ENCODE data around the gene PERM1.
"Not testable (repeated sequence)": the region's sequence is repeated elsewhere in the genome, so short reads cannot be mapped to it uniquely, and the experiment has no call there.

PERM1 gene, protein sequence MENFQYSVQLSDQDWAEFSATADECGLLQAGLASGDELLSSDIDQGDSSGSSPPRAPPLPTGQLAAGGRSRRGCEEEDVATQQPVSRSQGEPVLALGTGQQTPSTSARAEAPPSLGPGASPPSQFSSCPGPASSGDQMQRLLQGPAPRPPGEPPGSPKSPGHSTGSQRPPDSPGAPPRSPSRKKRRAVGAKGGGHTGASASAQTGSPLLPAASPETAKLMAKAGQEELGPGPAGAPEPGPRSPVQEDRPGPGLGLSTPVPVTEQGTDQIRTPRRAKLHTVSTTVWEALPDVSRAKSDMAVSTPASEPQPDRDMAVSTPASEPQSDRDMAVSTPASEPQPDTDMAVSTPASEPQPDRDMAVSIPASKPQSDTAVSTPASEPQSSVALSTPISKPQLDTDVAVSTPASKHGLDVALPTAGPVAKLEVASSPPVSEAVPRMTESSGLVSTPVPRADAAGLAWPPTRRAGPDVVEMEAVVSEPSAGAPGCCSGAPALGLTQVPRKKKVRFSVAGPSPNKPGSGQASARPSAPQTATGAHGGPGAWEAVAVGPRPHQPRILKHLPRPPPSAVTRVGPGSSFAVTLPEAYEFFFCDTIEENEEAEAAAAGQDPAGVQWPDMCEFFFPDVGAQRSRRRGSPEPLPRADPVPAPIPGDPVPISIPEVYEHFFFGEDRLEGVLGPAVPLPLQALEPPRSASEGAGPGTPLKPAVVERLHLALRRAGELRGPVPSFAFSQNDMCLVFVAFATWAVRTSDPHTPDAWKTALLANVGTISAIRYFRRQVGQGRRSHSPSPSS

DNA sequence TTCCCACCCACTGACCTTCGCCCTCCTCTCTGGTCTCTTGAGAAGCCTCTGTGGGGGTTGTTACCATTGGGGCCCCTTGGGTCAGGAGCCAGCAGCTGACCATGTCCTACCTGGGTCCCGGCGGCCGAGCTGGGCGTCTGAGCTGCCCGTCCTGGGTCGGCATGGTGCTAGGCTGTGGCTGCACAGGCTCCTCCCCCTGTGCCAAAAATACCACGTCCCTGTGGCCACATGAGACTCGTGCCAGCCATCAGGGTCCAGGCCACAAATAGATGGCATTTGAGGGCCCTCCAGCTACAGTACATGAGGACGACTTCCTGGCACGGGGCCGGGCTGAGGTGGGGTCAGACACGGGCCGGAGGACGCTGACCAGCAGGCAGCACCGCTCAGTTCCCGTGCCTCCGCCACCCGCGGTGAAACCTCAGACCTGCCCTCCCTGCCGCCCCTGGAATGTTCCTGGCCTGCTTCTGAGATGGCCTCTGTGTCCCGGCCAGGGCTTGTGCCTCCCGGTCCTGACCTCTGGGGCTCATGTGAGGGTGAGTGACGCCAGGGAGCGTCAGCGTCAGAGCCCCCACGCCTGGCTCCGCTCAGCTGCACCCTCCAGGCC lies at the start of gene PERM1:
Gene PERM1 (minus strand): TSS at position 139 of the 604 bp plus-strand sequence. CDS start 1,064 bp downstream, outside the sequence.
- TF ChIP-seq, protein P1, sequence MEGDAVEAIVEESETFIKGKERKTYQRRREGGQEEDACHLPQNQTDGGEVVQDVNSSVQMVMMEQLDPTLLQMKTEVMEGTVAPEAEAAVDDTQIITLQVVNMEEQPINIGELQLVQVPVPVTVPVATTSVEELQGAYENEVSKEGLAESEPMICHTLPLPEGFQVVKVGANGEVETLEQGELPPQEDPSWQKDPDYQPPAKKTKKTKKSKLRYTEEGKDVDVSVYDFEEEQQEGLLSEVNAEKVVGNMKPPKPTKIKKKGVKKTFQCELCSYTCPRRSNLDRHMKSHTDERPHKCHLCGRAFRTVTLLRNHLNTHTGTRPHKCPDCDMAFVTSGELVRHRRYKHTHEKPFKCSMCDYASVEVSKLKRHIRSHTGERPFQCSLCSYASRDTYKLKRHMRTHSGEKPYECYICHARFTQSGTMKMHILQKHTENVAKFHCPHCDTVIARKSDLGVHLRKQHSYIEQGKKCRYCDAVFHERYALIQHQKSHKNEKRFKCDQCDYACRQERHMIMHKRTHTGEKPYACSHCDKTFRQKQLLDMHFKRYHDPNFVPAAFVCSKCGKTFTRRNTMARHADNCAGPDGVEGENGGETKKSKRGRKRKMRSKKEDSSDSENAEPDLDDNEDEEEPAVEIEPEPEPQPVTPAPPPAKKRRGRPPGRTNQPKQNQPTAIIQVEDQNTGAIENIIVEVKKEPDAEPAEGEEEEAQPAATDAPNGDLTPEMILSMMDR (IDR thresholded peaks at IDR 0.05; ENCODE audit: low read depth, low read length) = no peak
- DNase-seq (ENCODE audit: low read depth in 2 of 2) = no peak
- no peak within 1 kb of the TSS for H3K4me3 ChIP-seq (replicated peaks in 1 of 2; ENCODE audit: low read depth in 2 of 2, low read length in 2 of 2)

DNA sequence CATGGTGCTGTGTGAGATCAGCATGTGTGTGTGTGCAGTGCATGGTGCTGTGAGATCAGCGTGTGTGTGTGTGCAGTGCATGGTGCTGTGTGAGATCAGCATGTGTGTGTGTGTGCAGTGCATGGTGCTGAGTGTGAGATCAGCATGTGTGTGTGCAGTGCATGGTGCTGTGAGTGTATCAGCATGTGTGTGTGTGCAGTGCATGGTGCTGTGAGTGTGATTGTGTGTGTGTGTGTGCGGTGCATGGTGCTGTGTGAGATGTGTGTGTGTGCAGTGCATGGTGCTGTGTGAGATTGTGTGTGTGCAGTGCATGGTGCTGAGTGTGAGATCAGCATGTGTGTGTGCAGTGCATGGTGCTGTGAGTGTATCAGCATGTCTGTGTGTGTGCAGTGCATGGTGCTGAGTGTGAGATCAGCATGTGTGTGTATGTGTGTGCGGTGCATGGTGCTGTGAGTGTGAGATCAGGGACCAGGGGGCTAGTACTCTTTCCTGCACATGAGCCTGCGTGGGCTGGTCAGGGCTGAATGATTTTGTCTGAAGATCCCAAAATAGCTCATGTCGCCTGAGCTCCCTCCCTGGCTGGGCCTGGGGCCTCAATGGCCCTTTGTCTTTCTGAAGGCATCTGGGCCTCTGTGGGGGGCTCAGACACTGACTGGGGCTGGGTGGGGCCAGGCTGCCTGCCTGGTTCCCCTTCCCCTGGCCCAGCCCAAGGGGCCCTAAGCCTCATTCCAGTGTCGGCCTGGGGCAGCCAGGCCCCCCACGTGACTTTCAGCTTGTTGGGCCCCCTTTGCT lies 49.2 kb upstream of the PERM1 start:
- not testable (repeated sequence) for DNase-seq (ENCODE audit: low read depth in 2 of 2); H3K4me3 ChIP-seq (replicated peaks in 1 of 2; ENCODE audit: low read depth in 2 of 2, low read length in 2 of 2)

DNA sequence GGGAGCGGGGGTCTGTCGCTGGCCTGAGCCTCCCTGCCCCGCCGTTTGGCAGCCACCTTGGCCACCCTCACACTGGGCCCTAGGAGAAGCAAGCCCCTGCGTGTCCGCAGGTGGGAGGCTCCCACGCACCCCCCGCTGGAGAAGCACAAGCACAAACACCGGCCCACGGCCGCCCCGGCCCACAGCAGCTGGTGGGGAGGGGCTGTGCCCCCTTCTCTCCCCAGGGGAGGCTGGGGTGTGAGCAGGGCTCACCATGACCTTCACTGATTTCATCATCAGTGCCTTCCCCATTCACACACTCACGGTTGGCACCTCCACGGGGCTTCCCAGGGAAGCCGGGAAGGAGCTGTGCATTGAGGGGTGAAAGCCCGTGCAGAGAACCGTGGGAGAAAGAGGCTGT lies 45.9 kb upstream of the PERM1 start:
- DNase-seq (ENCODE audit: low read depth in 2 of 2) = no peak
- H3K4me3 ChIP-seq (replicated peaks in 1 of 2; ENCODE audit: low read depth in 2 of 2, low read length in 2 of 2) = no peak overlapping the region
- TF ChIP-seq, protein P1 (IDR thresholded peaks at IDR 0.05; ENCODE audit: low read depth, low read length) = no peak

DNA sequence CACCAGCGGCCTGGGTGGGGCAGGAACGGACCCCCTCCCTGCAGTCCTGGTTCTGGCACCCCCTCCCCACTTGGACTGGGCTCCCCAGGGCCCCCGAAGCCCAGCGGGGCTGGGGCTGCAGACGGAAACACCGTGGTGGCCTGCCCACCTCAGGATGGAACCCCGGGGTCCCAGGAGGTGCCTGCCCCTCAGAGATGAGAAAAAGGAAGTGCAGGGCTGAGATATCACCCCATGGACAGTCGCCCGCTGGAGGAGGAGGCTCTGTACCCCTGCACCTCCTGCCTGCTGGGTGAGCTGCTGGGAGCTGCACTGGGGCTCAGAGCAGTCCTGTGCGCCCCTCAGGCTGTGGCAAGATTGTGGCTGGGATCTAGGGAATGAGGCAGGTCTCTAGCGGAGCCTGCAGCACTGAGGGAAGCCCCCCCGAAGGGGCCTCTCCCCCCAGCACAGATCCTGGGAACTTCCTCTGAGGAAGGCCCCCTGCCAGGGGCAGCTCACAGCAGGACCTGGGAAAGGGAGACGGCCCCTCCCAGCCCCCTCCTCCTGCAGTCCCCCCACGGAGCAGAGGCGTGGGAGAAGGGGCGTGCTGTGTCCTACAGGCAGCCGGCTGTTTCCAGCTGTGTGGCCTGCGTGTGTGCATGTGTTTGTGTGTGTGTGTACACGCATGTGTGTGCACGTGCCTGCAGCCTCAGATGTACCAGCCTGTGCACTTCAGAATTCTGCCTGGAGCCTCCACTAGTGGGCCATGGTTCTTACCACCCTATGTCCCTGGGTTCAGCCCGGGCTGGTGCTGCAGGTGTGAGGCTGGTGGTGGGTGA lies 44.9 kb upstream of the PERM1 start:
- H3K4me3 ChIP-seq (replicated peaks in 1 of 2; ENCODE audit: low read depth in 2 of 2, low read length in 2 of 2) = no peak overlapping the region
- TF ChIP-seq, protein P1 (IDR thresholded peaks at IDR 0.05; ENCODE audit: low read depth, low read length) = no peak
- no peak for DNase-seq (ENCODE audit: low read depth in 2 of 2)

DNA sequence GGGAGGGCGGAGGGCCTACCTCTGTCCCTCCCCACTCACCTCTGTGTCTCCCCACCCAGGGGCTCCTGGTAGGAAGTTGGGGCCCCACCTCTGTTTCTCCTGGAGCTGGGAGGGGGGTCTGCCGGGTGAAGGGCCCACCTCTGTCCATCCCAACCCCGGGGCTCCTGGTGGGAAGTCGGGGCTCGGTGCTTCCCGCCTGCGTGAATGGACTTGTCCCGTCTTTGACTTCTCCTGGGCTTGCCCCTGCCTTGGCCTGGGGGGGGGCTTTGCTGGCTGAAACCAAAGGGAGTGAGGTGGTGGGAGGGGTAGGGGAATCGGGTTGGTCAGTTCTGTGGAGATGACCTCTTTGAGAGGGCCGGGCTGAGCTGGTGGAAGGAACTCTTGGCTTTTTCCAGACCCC lies 43.8 kb upstream of the PERM1 start:
- no peak overlapping the region for H3K4me3 ChIP-seq (replicated peaks in 1 of 2; ENCODE audit: low read depth in 2 of 2, low read length in 2 of 2)
- no peak for DNase-seq (ENCODE audit: low read depth in 2 of 2)

More for the DNA sequence above, 43.8 kb upstream of the PERM1 start:
- TF ChIP-seq, protein P1 (IDR thresholded peaks at IDR 0.05; ENCODE audit: low read depth, low read length) = no peak

Measured in cardiac fibroblast (primary cell).